GM12878 (cell line): ENCODE data around the gene CERKL. TPM values are rescaled to one million over a fixed set of nuclear protein-coding genes. Genes with fewer than 3 reads are reported as not detected.

ENCODE experiments used
- ATAC-seq: fragments of 200-7000 bp; cut with Tn5 transposase; 3 replicates; pipeline ENCODE4 v1.9.1; 2020; ENCODE audit warnings: mild to moderate bottlenecking, moderate library complexity
- BruUV-seq: library from RNA; stranded (reverse); fragments of 400-500 nt; replicated peaks from 2 replicates; lab custom pipeline; 2021; lab: Mats Ljungman, UMichigan
- CTCF ChIA-PET: fragments of 300-600 bp; sonication (Branson Sonifier 250); formaldehyde crosslinking; extraction: SDS; loops from one replicate; lab custom pipeline; 2021; ENCODE audit warnings: inconsistent platforms; lab: Yijun Ruan, JAX
- POLR2A ChIA-PET: fragments of 350-600 bp; formaldehyde crosslinking; extraction: SDS; loops from one replicate; lab custom pipeline; 2021; ENCODE audit warnings: inconsistent platforms; lab: Charles Lee
- RAD21 ChIA-PET: fragments of 300-600 bp; sonication (Branson Sonifier 250); formaldehyde crosslinking; loops from one replicate; lab custom pipeline; 2023; ENCODE audit warnings: antibody characterized with exemption; ENCODE audit not compliant: unreplicated experiment; lab: Charles Lee
- SMC1A ChIA-PET: fragments of 300-600 bp; sonication (Branson Sonifier 250); formaldehyde crosslinking; loops from one replicate; lab custom pipeline; 2023; ENCODE audit not compliant: unreplicated experiment, uncharacterized antibody; lab: Charles Lee
- DNase-seq: peaks from one replicate; pipeline ENCODE4 v3.0.0-alpha.2; 2011; ENCODE audit warnings: low read depth, low spot score
- FAIRE-seq: peaks from 3 replicates; lab custom pipeline; 2011; peaks lifted over from hg19 to GRCh38; lab: Jason Lieb, UNC
- H2AFZ ChIP-seq: 2 replicates; pipeline ENCODE4 v1.6.0; 2011; ENCODE audit warnings: low read depth, low read length, control low read depth; ENCODE audit not compliant: control insufficient read depth
- H3K27ac ChIP-seq: 2 replicates; pipeline ENCODE4 v1.5.1; 2011; ENCODE audit warnings: control low read depth; ENCODE audit not compliant: control insufficient read depth, insufficient read depth
- H3K27me3 ChIP-seq, 2 experiments: replicated peaks in 1 of 2; 2 replicates each; pipeline versions ENCODE4 v1.6.0 to v1.6.1; 2011; ENCODE audit warnings: low read length in 1 of 2; ENCODE audit not compliant: control insufficient read depth in 2 of 2, insufficient read depth in 2 of 2
- H3K36me3 ChIP-seq, 2 experiments: 2 replicates each; pipeline ENCODE4 v1.5.1; 2011; ENCODE audit warnings: low read length in 1 of 2; ENCODE audit not compliant: control insufficient read depth in 2 of 2, insufficient read depth in 2 of 2
- H3K4me1 ChIP-seq: 2 replicates; pipeline ENCODE4 v1.6.1; 2011; ENCODE audit warnings: mild to moderate bottlenecking, low read length, moderate library complexity, mixed read lengths; ENCODE audit not compliant: control insufficient read depth, insufficient read depth
- H3K4me2 ChIP-seq: 2 replicates; pipeline ENCODE4 v1.6.0; 2011; ENCODE audit warnings: control low read depth; ENCODE audit not compliant: control insufficient read depth, insufficient read depth
- H3K4me3 ChIP-seq: fragments of 200-600 bp; sonication (generic); 2 replicates; pipeline ENCODE4 v1.5.1; 2016
- H3K79me2 ChIP-seq: 2 replicates; pipeline ENCODE4 v1.6.0; 2011; ENCODE audit warnings: low read length; ENCODE audit not compliant: control insufficient read depth, insufficient read depth
- H3K9ac ChIP-seq: 2 replicates; pipeline ENCODE4 v1.8.0; 2011; ENCODE audit warnings: low read length, control low read depth, mixed read lengths; ENCODE audit not compliant: control insufficient read depth, insufficient read depth
- H3K9me3 ChIP-seq: replicated peaks from 3 replicates; pipeline ENCODE4 v1.5.1; 2011; ENCODE audit warnings: mild to moderate bottlenecking, low read length; ENCODE audit not compliant: control insufficient read depth, insufficient read depth
- H4K20me1 ChIP-seq: 2 replicates; pipeline ENCODE4 v1.6.0; 2011; ENCODE audit not compliant: control insufficient read depth, insufficient read depth
- BMI1 ChIP-seq: fragments of 450-650 bp; IDR thresholded peaks from 2 replicates; pipeline ENCODE4 v1.6.1; 2016; ENCODE audit warnings: mild to moderate bottlenecking, moderate library complexity, borderline replicate concordance
- PAX8 ChIP-seq: fragments of 450-650 bp; IDR thresholded peaks from 2 replicates; pipeline ENCODE4 v1.6.1; 2017; ENCODE audit warnings: mild to moderate bottlenecking, moderate library complexity
- POU2F2 ChIP-seq: IDR thresholded peaks from 3 replicates; pipeline ENCODE4 v1.6.1; 2011; ENCODE audit warnings: low read depth, mild to moderate bottlenecking, low read length, borderline replicate concordance
- RCOR1 ChIP-seq: conservative IDR thresholded peaks from 2 replicates; pipeline ENCODE4 v1.6.1; 2012; ENCODE audit warnings: low read depth, low read length, improper control_type of control experiment
- SIN3A ChIP-seq: IDR thresholded peaks from 2 replicates; pipeline ENCODE4 v1.6.1; 2012; ENCODE audit warnings: low read depth, low read length, improper control_type of control experiment
- SMARCA5 ChIP-seq: fragments of 450-650 bp; IDR thresholded peaks from 2 replicates; pipeline ENCODE4 v1.6.1; 2017; ENCODE audit warnings: mild to moderate bottlenecking
- SMC3 ChIP-seq: IDR thresholded peaks from 2 replicates; pipeline ENCODE4 v1.6.1; 2011; ENCODE audit warnings: low read length, improper control_type of control experiment, borderline replicate concordance
- TCF3 ChIP-seq: IDR thresholded peaks from 2 replicates; pipeline ENCODE4 v1.6.1; 2012; ENCODE audit warnings: low read depth, mild to moderate bottlenecking, low read length, borderline replicate concordance; ENCODE audit not compliant: insufficient read depth
- ZNF207 ChIP-seq: fragments of 450-650 bp; IDR thresholded peaks from 2 replicates; pipeline ENCODE4 v1.6.1; 2014; ENCODE audit warnings: antibody characterized with exemption, mild to moderate bottlenecking, borderline replicate concordance
- ZNF384 ChIP-seq: IDR thresholded peaks from 2 replicates; pipeline ENCODE4 v1.6.1; 2012; ENCODE audit warnings: low read depth, mild to moderate bottlenecking, low read length, improper control_type of control experiment, borderline replicate concordance
- WGBS: methylation state at CpG from one replicate; pipeline ENCODE4 v1.1.6; 2016; ENCODE audit warnings: low lambda C conversion rate; ENCODE audit not compliant: insufficient replicate concordance, insufficient coverage; ENCODE audit errors: missing lambda C conversion rate; 5-methylcytosine and 5-hydroxymethylcytosine counted together
- in situ Hi-C: fragments of 300-500 bp; cut with MboI; formaldehyde crosslinking; loops from 9 replicates; pipeline ENCODE4 v1.14.3; 2018; ENCODE audit warnings: mixed read lengths
- intact Hi-C: fragments of 100-400 bp; cut with micrococcal nuclease; formaldehyde crosslinking; loops from one replicate; pipeline ENCODE4 v1.14.2; 2022; ENCODE audit not compliant: unreplicated experiment
- polyA plus RNA-seq, 11 experiments: library from polyadenylated mRNA; depleted of rRNA in 4 of 11; unstranded in 6 of 11; stranded (reverse) in 5 of 11; fragments of >200 nt; fragmentation: Nextera tagmentation in 4 of 11; fragmentation: Illumina TruSeq in 1 of 11; extraction: Ambion mirVana in 4 of 11; extraction: Trizol in 1 of 11; gene quantifications; 1 replicate in 1 of 11; 2 replicates in 10 of 11; pipeline versions ENCODE4 v1.2.1 to v1.2.3, GENCODE V29; 2011 to 2016; ENCODE audit warnings: inconsistent platforms in 2 of 11, missing spikeins in 2 of 11, low read depth in 1 of 11
- total RNA-seq, 4 experiments: library from RNA; depleted of rRNA in 3 of 4; stranded (reverse); fragments of >200 nt in 3 of 4; fragmentation: Illumina TruSeq in 1 of 4; extraction: Trizol in 1 of 4; gene quantifications; 2 replicates each; pipeline versions ENCODE4 v1.2.1 to v1.2.3, GENCODE V29; 2013 to 2021
- TF ChIP-seq, protein P1 (sequence below): fragments of 450-650 bp; IDR thresholded peaks from 2 replicates; pipeline ENCODE4 v1.6.1; 2017; ENCODE audit warnings: antibody characterized with exemption, mild to moderate bottlenecking, moderate library complexity

CERKL gene
- total and polyA plus RNA-seq, 10 of the 15 experiments (the other 5 are each of a cell fraction or from before 2014, with no cell fraction given): 0.05 to 23.0 (median 6.0) TPM; not detected in 2

DNA sequence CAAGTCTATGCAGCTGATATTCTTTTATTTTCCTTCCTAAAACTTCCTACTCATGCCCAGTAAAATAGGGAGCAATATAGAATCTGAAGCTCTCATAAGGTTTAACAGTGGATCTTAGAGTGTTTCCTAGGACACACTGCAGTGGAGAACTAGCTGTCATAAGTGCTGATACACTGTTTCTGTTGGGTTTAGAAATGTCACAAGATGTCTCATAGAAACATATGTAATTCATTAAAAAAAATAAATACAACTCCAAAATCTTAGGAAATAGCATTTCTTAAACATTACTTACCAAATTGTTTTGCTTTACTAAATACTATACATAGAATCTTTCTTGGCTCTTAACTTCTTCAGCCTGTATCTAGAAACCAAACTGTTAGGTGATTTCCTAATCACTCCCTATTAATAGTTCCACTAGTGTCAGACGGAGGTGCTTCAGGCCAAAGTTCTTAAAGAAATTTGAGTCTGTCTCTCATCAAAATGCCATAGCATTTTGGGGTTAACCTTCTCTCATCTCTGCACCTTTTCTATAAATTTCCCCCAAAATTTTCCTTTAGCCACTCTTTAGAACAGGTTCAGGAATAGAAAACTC is 93.7 kb downstream of the CERKL start:
- ATAC-seq (peak; percentile 52; the same call in 2 of the 3 replicates), DNase-seq (no peak), FAIRE-seq (peak; percentile 13)
- in situ Hi-C loops: no loop called here
- H3K4me1 ChIP-seq: no peaks in the 10 kb centered on the region
- H3K79me2 ChIP-seq: no peaks in the 10 kb centered on the region
- H3K36me3 ChIP-seq: no peaks in the 10 kb centered on the region
- no peaks in the 10 kb centered on the region for H3K27me3 ChIP-seq
- TF ChIP-seq BMI1: no peak
- TF ChIP-seq, protein P1, sequence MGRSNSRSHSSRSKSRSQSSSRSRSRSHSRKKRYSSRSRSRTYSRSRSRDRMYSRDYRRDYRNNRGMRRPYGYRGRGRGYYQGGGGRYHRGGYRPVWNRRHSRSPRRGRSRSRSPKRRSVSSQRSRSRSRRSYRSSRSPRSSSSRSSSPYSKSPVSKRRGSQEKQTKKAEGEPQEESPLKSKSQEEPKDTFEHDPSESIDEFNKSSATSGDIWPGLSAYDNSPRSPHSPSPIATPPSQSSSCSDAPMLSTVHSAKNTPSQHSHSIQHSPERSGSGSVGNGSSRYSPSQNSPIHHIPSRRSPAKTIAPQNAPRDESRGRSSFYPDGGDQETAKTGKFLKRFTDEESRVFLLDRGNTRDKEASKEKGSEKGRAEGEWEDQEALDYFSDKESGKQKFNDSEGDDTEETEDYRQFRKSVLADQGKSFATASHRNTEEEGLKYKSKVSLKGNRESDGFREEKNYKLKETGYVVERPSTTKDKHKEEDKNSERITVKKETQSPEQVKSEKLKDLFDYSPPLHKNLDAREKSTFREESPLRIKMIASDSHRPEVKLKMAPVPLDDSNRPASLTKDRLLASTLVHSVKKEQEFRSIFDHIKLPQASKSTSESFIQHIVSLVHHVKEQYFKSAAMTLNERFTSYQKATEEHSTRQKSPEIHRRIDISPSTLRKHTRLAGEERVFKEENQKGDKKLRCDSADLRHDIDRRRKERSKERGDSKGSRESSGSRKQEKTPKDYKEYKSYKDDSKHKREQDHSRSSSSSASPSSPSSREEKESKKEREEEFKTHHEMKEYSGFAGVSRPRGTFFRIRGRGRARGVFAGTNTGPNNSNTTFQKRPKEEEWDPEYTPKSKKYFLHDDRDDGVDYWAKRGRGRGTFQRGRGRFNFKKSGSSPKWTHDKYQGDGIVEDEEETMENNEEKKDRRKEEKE: no peak
- TF ChIP-seq PAX8: no peak
- no peak for TF ChIP-seq ZNF384
- no peak for TF ChIP-seq SMARCA5
- no peak for TF ChIP-seq SIN3A
- no peak for TF ChIP-seq SMC3
- no peak for TF ChIP-seq TCF3
- no peak for TF ChIP-seq RCOR1
- no peak for TF ChIP-seq ZNF207
- TF ChIP-seq POU2F2: no peak
- no TSS peak for BruUV-seq
- no peak overlapping the region for H2AFZ ChIP-seq
- H3K4me3 ChIP-seq: no peak overlapping the region
- RAD21 ChIA-PET: interaction anchor here (3.6 kb wide), 1 partner anchor 152 kb away, joined by 16 read pairs; no protein-coding TSS in a partner anchor
- no peak overlapping the region for H3K27ac ChIP-seq
- intact Hi-C loops: no loop called here
- H3K9ac ChIP-seq: no peak overlapping the region
- H4K20me1 ChIP-seq: no peaks in the 10 kb centered on the region
- no peaks in the 10 kb centered on the region for H3K9me3 ChIP-seq
- CTCF ChIA-PET: interaction anchor here (0.5 to 3.9 kb wide), 5 partner anchors 9 to 152 kb away, joined by 3 to 29 read pairs (median 3); no protein-coding TSS in a partner anchor
- POLR2A ChIA-PET: no interaction called here
- SMC1A ChIA-PET: interaction anchor here (1.2 to 2.6 kb wide), 6 partner anchors 10 to 152 kb away, joined by 3 to 9 read pairs (median 4); no protein-coding TSS in a partner anchor
- 5% methylated on average over 1 of the region's 1 CpG for WGBS
- no peak overlapping the region for H3K4me2 ChIP-seq
